Mucosa of gallbladder (tissue), 1 donor: ENCODE data around the gene PPM1N. TPM values are rescaled to one million over a fixed set of nuclear protein-coding genes. Genes with fewer than 3 reads are reported as not detected.

Source experiments
- DNase-seq: peaks from one replicate; pipeline ENCODE4 v3.0.0-alpha.2; 2020; ENCODE audit warnings: low spot score
- total RNA-seq: library from RNA; stranded (reverse); gene quantifications from one replicate; pipeline ENCODE4 v1.2.1, GENCODE V29; 2021
- donor health status: DM: no; HTN: no; CAD: no.

The PPM1N gene
- total RNA-seq, 1 donor from 2014 or later, result 2.2 TPM

DNA sequence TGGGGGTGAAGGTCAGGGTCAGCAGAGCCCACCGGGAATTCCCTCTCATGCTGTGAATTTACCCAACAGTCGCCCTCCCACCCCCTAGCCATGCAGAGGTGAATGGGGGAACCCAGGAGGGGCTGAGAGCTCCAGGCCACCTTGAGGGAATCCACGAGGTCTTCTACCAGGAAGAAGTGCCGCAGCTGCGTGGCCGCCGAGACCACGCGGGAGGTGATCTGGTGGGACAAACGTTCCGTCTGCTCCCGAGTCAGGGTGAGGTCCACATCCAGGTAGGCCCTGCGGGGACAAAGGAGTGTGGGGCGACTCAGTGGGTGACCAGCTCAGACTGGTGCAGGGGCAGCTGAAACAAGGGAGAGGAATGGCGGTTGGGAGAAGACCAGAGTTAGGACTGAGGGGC lies 9.5 kb upstream of the PPM1N start:
- no peak for DNase-seq

DNA sequence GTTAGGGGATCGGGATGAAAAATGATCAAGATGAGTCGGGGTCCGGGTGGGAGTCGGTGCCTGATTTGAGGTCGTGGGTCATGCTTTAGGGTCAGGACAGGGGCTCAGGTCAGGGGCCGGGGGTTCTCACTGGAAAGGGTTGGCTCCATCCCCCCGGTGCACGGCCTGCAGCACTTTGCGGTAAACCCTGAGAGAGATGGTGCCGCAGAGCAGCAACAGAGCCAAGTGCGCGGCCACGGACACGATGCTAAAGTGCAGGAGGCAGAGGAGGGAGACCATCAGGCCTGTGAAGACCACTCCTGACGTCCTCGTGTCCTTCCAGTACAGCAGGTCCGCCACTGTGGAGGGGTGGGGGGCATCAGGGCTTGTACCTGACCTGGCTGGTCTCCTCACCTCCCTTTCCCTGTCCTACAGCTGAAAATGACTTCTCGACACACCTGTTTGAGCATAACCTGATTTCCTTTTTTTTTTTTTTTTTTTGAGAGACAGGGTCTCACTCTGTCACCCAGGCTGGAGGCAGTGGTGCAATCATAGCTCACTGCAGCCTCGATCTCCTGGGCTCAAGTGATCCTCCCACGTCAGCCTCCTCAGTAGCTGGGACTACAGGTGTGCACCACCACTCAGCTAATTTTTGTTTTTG lies 8.9 kb upstream of the PPM1N start:
- no peak for DNase-seq

DNA sequence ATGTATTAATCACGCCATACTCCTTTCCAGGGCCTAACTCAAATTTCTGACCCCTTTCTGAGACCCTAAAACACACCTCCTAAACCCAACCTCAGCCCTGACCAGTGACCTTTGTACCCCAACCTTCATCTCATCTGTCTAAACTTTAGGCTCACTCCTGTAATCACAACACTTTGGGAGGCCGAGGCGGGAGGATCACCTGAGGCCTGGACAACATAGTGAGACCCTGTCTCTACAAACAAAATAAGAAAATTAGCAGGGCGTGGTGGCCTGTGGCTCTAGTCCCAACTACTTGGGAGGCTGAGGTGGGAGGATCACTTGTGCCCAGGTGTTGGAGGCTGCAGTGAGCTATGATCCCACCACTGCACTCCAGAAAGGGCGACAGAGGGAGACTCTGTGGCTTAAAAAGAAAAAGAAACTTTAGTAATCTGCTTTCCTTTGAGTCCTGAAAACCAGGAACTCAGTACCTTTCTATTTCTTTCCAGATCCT lies 6.1 kb upstream of the PPM1N start:
- no peak for DNase-seq

DNA sequence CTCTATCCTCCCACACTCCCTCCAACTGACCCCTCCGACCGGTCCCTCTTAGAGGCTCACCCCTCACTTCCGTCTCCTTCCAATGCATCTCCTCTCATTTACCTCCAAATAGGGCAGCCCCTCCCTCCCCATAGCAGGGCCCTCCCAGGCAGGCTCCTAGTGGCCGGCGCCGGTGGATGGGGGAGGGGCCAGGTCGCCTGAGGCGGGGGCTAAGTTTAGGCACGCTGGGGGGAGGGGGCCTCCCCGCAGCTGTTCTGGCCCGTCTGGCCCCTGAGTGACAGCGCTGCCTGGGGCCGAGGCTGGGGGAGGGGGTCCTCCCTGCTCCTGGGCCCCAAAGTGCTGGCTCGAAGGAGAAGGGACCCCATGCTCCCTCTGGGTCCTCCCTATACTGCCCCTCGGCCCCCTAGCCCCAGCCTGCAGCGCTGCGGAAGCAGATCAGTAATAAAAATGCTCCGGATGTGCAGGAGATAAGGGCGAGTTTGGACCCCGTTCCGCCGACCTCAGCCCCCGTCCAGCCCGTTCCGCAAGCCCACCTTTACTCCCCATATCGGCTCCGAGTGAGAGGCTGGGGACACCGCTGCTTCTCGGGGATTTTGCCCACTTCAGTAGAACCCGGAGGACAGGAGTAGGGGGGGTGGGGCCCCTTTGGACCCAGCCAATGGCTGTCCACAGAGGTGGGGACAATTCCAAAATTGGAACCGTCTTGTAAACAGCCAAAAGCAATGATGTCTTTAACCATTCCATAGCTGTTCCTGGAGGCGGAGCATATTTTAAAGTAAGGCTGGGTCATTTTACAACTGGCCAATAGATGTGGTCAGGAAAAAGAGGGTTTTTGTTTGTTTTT lies 5.4 kb upstream of the PPM1N start:
- no peak for DNase-seq

DNA sequence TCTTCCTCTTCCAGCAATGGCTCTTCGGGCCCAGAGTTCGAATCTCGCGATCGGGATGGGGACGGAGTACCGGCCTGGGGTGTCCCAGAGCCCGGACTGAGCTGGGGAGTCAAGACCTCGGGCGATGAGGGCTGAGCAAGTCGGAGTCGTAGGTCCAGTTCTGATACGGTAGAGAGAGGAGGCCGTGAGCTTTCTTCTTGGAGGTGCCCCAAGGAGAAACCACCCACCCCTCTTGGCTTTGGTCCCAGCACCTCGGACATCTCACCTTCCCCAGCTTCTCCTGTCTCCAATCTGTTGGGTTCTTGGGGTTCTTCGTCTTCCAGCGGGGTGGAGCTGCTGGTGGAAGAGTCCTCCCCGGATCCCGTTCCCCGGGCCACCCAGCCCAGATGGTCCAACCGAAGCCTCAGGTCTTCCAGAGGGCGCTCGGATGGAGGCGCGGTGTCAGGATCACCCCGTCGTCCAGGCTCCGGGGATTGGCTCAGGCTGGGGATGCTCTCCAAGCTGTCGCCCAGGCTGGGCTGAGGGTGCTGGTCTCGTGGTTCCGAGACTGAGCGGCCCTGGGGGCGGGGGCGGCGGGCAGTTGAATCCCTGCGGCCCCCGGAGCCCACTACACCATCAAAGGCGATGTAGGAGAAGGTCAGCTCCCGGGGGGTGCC lies 3.9 kb upstream of the PPM1N start:
- no peak for DNase-seq

DNA sequence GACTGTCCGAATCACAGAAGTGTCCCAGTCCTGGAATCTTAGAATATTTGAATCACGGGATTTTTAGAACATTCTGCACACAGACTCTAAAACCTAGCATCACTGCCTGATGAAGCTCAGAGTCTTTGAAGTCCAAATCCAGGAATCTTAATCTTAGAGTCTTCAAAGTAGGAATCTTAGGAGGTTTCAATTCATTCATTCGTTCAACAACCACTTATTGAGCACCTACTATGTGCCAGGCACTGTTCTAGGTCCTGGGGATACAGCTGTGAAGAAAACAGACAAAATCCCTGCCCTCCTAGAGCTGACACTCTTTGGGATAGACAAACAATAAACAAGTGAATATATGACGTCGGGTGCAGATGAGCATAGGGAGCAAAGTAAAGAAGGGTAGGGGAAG lies 3.1 kb upstream of the PPM1N start:
- no peak for DNase-seq

DNA sequence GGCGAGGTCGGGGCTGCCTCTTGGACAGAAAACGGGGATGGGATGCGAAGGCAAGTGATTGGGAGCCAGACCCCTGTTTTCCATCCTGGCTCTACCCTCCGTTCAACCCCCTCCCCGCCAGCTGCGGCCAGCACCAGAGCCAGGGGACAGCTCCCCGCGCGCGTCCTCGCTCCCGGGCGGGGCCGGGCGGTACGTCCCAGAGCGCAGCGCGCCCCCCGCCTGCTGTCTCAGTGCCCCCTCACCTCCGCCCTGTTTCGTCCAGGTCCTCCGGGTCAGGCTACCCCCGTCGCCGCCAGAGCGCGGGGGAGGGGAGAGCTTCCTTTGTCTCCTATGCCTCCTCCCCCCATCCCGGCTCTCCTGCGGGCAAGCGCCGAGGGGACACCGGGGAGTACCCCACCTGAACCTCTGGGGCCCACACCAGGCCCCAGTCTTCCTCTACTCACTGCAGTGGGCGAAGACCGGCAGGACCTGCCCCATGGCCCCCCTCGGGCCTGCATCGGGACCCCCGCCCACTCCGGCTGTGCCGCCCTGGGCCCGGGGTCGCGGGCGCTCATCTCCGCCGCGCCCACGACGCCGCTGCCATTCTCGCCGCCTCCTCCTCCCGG lies 1.8 kb upstream of the PPM1N start:
- DNase-seq, result no peak

DNA sequence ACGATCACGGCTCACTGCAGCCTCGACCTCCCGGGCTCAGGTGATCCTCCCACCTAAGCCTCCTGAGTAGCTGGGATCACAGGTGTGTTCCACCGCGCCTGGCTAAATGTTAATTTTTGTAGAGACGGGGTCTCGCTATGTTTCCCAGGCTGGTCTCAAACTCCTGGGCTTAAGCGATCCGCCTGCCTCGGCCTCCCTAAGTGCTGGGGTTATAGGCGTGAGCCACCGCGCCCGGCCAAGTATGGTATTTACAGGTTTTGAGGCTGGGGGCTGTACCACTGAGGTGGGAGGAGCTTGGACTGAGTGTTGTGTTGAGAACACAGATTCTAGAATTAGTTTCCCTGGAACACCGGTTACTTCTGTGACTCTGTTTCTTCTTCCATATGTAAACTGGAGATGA lies 452 bp upstream of the PPM1N start:
- no peak for DNase-seq

DNA sequence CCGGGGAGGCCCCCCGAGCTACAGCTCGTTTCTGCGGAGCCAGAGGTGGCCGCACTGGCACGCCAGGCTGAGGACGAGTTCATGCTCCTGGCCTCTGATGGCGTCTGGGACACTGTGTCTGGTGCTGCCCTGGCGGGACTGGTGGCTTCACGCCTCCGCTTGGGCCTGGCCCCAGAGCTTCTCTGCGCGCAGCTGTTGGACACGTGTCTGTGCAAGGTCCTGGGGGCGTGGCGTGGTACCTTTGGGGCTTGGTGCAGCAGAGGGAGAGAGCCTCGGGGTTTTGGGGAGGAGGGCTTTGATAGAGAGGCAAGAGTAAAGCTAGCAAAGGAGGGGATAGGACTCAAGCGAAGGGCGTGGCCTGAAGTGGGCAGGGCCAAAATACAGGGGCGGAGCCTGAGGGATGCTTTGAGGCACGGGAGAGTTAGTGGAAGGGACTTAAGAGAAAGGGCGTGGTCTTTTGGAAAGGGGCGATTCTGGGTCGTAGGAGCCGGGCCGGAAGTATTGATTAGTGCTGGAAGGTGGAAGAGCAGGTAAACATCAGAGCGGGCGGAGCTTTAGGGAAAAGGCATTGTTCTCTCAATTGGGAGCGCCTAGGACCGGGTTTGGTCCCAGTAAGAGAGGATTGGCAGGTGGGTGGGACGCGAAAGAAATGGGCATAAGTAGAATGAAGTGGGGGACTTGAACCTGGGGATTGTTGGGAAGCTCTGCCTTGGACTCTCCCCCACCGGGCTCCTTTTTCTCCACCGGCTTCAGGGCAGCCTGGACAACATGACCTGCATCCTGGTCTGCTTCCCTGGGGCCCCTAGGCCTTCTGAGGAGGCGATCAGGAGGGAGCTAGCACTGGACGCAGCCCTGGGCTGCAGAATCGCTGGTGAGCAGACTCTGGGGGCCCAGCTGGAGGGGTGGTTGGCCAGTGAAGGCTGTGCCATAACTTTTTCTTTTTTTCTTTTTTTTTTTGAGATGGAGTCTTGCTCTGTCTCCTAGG lies 1.2 kb downstream of the PPM1N start:
- DNase-seq, result peak; percentile 31

DNA sequence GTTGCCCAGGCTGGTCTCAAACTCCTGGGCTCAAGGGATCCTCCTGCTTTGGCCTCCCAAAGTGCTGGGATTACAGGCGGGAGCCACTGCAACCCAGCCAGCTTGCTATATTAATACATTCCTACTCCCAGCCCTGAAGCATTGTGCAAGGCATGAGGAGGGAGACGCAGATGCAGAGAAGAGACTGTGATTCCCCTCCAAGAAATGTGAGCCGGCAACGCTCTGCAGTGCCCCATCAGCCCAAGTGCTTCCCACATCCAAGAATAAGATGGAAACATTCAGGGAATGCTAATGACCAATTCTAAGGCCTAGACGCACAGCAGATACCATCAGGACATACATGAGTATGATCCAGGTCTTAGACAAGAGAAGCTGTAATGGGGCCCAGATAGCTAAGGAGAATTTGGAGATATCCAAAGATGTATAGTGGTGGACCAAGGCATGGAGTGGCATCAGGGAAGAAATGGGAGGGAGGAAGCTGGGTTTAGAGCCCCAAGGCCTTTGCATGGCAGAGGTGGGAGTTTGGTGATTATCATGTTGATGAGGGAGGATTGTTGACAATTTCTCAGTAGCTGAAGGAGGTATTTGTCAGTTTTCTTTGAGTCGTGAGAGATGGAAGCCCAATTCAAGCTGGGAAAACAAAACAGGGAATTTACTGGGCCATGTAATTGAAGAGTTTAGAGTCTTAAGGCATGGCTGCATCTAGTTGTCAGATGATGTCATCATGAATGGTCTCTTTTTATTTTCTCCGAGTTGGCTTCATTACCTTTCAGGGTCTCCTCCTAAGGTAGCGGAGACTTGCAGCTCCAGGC lies 2.9 kb downstream of the PPM1N start:
- DNase-seq, result no peak

DNA sequence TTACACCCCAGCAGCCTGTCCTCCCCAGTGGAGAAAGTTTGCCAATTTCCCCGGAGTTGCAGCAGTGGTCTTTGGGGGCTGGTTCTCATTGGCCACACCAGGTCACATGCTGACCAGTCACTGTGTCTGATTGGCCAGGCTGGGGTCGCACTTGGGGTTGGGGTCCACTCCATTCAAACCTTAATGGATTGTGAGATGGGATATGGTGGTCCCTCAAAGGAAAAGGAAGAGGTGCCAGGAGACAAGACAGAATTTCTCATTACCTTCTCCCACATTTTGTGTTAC lies 3.4 kb downstream of the PPM1N start:
- no peak for DNase-seq

DNA sequence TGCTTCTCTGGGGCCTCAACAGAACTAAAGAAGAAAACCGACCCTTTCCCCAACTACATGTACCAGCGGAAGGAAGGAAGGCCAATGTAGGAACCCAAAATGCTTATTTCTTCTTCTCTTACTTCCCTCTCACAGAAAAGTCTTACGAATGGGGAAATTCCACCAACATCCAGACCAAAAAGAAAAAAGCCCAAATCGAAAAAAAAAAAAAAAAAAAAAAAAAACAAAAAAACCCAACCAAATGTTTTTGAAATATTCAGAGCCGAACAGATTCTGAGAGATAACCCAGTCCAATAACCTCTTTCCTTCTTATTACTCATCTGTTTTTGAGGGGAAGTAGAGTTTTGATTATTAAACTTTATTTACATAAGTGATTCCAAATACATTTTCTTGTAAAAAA lies 3.9 kb downstream of the PPM1N start:
- no peak for DNase-seq

DNA sequence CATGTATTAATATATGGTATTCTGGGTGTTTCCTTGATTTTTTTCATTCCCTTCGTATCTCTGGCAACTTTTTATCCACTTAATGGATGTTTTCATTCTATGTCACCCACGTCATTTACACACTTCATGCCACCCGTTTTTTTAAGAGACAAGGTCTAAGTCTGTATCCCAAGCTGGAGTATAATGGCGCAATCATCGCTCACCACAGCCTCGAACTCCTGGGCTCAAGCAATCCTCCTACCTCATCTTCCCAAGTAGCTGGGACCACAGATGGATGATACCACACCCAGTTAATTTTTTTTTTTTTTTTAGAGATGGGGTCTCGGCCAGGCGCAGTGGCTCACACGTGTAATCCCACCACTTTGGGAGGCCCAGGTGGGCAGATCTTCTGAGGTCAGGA lies 5.7 kb downstream of the PPM1N start:
- no peak for DNase-seq

DNA sequence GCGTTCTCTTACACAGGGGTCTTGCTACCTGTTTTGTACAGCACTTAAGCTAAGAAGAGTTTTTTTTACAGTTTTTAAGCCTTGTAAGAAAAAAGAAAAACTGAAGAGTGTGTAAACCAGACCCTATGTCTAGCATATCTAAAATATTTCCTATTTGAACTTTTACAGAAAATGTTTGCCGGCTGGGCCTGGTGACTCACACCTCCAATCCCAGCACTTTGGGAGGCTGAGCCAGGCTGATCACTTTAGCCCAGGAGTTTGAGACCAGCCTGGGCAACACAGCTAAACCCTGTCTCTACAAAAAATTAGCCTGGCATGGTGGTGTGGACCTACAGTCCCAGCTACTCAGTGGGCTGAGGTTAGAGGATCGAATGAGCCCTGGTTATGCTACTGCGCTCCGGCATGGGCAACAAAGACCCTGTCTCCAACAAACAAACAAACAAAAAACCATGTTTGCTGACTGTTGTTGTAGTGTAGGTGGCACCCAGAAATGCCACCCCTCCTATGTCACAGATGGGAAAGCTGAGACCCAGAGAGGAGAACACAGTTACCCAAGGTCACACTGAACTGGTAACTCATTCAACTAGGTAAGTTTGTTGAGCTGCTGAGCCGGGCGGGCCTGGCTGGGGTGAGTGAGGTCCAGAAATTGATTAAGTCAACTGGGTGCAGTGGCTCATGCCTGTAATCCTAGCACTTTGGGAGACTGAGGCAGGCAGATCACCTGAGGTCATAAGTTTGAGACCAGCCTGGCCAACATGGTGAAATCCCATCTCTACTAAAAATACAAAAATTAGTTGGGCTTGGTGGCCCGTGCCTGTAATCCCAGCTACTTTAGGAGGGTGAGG lies 7.1 kb downstream of the PPM1N start:
- no peak for DNase-seq

DNA sequence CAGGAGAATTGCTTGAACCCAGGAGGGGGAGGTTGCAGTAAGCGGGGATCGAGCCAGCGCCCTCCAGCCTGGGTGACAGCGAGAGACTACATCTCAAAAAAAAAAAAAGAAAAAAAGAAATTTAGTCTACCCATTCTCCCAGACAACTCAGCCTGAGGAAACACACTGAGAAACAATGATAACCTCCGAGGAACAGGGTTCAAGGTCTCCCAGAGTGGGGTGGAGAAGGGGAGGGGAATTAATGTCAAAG lies 7.7 kb downstream of the PPM1N start:
- no peak for DNase-seq

DNA sequence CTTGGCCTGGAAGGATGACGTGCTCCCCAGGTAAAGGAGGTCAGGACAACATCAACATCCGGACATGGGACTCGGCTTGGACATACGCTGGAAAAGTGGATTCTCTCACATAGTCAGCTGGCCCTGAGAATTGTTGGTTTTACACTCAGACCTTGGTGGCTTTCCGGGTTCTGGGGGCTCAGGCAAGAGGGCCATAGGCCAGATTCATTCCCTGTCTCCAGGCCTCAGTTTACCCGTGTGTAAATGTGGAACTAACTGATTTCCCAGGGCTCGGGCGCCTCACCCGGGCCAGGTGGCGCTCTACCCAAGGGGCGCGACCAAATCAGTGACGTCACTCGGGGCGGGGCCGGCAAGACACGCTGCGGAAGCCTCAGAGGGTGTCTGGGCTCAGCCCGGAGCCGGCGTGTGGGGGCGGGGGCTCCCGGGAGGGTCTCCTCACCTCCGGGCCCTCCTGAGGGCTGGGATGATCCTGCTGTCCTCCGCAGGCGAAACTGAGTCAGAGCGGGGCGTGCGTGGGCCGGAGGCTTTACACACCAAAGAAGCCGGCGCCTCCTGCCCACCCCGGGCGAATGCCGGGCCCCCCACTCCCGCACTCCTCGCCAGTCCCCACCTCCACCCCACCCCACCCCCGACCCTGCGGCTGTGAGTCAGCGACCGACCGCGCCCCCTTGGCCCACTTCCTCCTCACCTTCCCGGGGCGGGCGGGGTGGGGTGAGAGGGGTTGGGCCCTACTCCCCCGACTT lies 8.2 kb downstream of the PPM1N start:
- DNase-seq, result peak; percentile 95

DNA sequence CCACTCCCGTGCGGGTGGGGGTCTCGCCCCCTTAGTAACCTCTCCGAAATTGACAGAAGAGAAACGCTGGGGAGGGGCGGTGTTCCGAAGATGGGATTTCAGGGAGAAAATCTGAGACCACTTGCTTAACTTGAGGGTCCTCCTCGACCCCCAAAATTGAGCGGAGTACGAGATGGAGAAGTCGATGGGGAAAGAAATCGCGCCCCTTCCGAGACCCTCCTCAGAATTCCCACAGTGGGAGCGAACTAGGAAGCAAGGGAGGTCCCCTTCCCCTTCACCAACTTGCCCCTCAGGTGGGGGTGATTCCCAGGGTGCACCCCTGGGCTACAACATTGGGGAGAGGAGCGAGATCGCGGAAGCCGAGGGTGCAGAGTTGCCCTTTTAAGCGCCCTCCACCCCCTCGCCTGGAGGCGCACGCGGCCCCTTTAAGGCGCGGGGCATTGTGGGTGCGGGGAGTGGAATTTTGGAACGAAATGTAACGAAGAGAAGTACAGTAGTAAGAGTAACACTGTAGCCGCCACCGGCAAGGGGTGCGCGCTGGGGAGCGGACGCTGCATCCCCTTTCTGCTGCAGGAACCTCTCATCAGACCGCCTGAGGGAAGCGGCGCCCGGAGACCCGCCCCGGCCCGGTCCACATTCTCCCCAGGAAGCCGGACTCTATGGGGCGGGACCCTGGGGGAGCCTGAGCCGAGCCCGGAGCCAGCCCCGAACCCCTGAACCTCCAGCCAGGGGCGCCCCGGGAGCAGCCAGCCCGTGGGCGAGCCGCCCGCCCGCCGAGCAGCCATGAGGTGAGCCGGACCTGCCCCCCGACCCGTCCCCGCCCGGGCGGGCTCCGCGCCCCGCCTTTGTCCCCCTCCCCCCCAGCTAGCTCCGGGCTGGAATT lies 9.0 kb downstream of the PPM1N start, which contains the start of gene VASP:
TSS of gene VASP (plus strand) at position 491 of the 883 bp plus-strand sequence. CDS start at position 784, 293 bp downstream.
- peak; percentile 91 for DNase-seq

DNA sequence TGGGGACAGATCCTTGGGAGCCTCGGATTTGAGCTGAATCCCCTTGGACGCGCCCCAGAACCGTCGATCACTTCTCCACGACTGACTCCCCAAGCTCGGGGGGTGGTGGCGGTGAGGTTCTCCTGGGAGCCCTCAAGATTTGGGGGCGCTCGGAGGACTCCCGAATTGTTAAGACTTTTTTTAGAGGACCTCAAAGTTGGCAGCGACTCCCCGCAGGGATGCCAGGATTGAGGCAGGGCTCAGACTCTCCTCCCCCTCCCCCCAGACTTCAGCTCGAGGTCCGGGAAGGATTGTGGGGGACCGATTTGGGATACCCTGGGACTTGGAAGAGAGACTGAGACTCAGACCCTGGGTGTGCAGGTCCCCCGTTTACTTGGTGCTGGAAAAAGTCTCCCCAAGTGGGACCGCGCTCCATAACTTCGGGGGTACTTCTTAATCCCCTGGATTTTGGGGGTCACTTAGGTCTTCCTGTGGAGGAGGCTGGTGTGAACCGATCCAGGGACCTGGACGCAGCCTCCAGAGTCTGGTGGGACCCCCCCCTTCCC lies 9.7 kb downstream of the PPM1N start:
- no peak for DNase-seq
